GM19463 (cell line): ENCODE measurements around the gene LPP.

Experiments
- ATAC-seq: cut with Tn5 transposase; IDR thresholded peaks from one replicate; pipeline ENCODE4 v1.9.1; 2021; ENCODE audit warnings: mild to moderate bottlenecking, moderate library complexity; ENCODE audit not compliant: unreplicated experiment

Gene LPP

GRCh38 chr3:188926741-188927511 is 773.0 kb downstream of the LPP start:
- no peak for ATAC-seq

- ATAC-seq, result no peak
Observed at GRCh38 chr3:188927971-188928370, 774.0 kb downstream of the LPP start.

- ATAC-seq, result no peak
Observed at GRCh38 chr3:188929137-188929536, 775.2 kb downstream of the LPP start.

- ATAC-seq, result no peak
Observed at GRCh38 chr3:188931036-188931435, 777.1 kb downstream of the LPP start.

- ATAC-seq, result no peak
Observed at GRCh38 chr3:188931531-188931930, 777.6 kb downstream of the LPP start.

- ATAC-seq, result no peak
Observed at GRCh38 chr3:188934989-188935388, 781.0 kb downstream of the LPP start.

GRCh38 chr3:188936597-188937107 is 782.7 kb downstream of the LPP start:
- ATAC-seq, result no peak

GRCh38 chr3:188937389-188937788 is 783.4 kb downstream of the LPP start:
- no peak for ATAC-seq

- no peak for ATAC-seq
Observed at GRCh38 chr3:188938999-188939398, 785.0 kb downstream of the LPP start.

- ATAC-seq, result no peak
Observed at GRCh38 chr3:188939814-188940572, 786.0 kb downstream of the LPP start.
